Cardiac muscle cell (in vitro differentiated cells and primary cell): ENCODE data around the gene UNC5C. TPM values are rescaled to one million over a fixed set of nuclear protein-coding genes. Genes with fewer than 3 reads are reported as not detected.

Experiments
- DNase-seq, 2 donors: peaks; one replicate each; pipeline versions ENCODE4 v3.0.0 to v3.0.0-alpha.2; 2010 to 2017; ENCODE audit warnings: low read depth in 1 of 2, low spot score in 1 of 2
- H3K27ac ChIP-seq: fragments of 200-600 bp; sonication (generic); 2 replicates; pipeline ENCODE4 v1.5.1; 2016
- H3K27me3 ChIP-seq: fragments of 200-600 bp; sonication (generic); 2 replicates; pipeline ENCODE4 v1.6.0; 2016; ENCODE audit warnings: control low read depth
- H3K36me3 ChIP-seq: fragments of 200-600 bp; sonication (generic); 2 replicates; pipeline ENCODE4 v1.5.1; 2016; ENCODE audit warnings: control low read depth
- H3K4me1 ChIP-seq: fragments of 200-600 bp; sonication (generic); 2 replicates; pipeline ENCODE4 v1.8.1; 2017; ENCODE audit warnings: low read depth, mild to moderate bottlenecking, mixed run types
- H3K4me3 ChIP-seq: fragments of 200-600 bp; sonication (generic); 2 replicates; pipeline ENCODE4 v1.5.1; 2016; ENCODE audit warnings: mild to moderate bottlenecking
- H3K9me3 ChIP-seq: fragments of 200-600 bp; sonication (generic); 2 replicates; pipeline ENCODE4 v1.5.1; 2017; ENCODE audit warnings: low read depth, mild to moderate bottlenecking, control low read depth
- polyA plus RNA-seq: library from polyadenylated mRNA; unstranded; fragments of >200 nt; fragmentation: Nextera tagmentation; extraction: Ambion mirVana; gene quantifications from 2 replicates; pipeline ENCODE4 v1.2.1, GENCODE V29; 2016
- total RNA-seq: library from RNA; depleted of rRNA; stranded (reverse); fragments of >200 nt; gene quantifications from 2 replicates; pipeline ENCODE4 v1.2.3, GENCODE V29; 2016
- TF ChIP-seq, protein P1 (sequence below): IDR thresholded peaks from 2 replicates; pipeline ENCODE4 v1.5.1; 2012; ENCODE audit warnings: low read depth, mild to moderate bottlenecking, low read length

The UNC5C gene
- total and polyA plus RNA-seq, 2 experiments from 2014 or later: 13.4 to 28.4 TPM

- Histone ChIP-seq H3K27ac (no peak overlapping the region), H3K36me3 (no peaks in the 10 kb centered on the region), H3K4me3 (no peak overlapping the region), H3K4me1 (no peaks in the 10 kb centered on the region), H3K9me3 (no peaks in the 10 kb centered on the region), H3K27me3 (no peaks in the 10 kb centered on the region)
- TF ChIP-seq, protein P1, sequence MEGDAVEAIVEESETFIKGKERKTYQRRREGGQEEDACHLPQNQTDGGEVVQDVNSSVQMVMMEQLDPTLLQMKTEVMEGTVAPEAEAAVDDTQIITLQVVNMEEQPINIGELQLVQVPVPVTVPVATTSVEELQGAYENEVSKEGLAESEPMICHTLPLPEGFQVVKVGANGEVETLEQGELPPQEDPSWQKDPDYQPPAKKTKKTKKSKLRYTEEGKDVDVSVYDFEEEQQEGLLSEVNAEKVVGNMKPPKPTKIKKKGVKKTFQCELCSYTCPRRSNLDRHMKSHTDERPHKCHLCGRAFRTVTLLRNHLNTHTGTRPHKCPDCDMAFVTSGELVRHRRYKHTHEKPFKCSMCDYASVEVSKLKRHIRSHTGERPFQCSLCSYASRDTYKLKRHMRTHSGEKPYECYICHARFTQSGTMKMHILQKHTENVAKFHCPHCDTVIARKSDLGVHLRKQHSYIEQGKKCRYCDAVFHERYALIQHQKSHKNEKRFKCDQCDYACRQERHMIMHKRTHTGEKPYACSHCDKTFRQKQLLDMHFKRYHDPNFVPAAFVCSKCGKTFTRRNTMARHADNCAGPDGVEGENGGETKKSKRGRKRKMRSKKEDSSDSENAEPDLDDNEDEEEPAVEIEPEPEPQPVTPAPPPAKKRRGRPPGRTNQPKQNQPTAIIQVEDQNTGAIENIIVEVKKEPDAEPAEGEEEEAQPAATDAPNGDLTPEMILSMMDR: peak; percentile 68
- peak; percentile 72 to 83 for DNase-seq
Observed at GRCh38 chr4:95124906-95125504, 423.8 kb downstream of the UNC5C start.

- H3K9me3 ChIP-seq: no peaks in the 10 kb centered on the region
- H3K36me3 ChIP-seq: no peaks in the 10 kb centered on the region
- no peak for DNase-seq
- H3K27ac ChIP-seq: no peak overlapping the region
- no peaks in the 10 kb centered on the region for H3K27me3 ChIP-seq
- H3K4me3 ChIP-seq: no peak overlapping the region
- TF ChIP-seq, protein P1: no peak
- no peaks in the 10 kb centered on the region for H3K4me1 ChIP-seq
Observed at GRCh38 chr4:95122001-95122400, 426.8 kb downstream of the UNC5C start.

GRCh38 chr4:95120456-95120855 is 428.3 kb downstream of the UNC5C start:
- Histone ChIP-seq H3K27me3 (no peaks in the 10 kb centered on the region), H3K27ac (no peak overlapping the region), H3K4me1 (no peaks in the 10 kb centered on the region), H3K9me3 (no peaks in the 10 kb centered on the region), H3K4me3 (no peak overlapping the region), H3K36me3 (no peaks in the 10 kb centered on the region)
- TF ChIP-seq, protein P1: no peak
- DNase-seq: no peak

DNA sequence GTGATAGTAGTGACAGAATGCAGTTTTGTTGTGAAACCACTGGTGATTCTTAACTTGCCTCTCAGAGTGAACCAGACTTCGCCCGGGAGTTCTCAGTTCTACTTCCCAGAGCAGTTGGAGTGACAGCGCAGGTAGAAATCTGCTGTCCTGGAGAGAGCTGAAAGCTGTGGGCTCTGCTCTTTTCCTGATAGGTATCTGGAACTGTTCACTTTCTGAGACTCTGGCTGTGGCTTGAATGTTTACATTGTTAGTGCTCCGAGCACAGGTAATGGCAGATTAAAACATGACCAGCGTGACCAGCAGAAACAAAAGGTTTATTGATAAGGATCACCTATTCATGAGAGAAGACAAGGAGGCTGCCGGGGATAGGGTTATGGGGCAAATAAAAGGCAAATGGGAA is 430.3 kb downstream of the UNC5C start:
- Histone ChIP-seq H3K4me3 (no peak overlapping the region), H3K27me3 (no peaks in the 10 kb centered on the region), H3K9me3 (no peaks in the 10 kb centered on the region), H3K27ac (no peak overlapping the region), H3K4me1 (no peaks in the 10 kb centered on the region), H3K36me3 (no peaks in the 10 kb centered on the region)
- DNase-seq: no peak
- TF ChIP-seq, protein P1: no peak

DNA sequence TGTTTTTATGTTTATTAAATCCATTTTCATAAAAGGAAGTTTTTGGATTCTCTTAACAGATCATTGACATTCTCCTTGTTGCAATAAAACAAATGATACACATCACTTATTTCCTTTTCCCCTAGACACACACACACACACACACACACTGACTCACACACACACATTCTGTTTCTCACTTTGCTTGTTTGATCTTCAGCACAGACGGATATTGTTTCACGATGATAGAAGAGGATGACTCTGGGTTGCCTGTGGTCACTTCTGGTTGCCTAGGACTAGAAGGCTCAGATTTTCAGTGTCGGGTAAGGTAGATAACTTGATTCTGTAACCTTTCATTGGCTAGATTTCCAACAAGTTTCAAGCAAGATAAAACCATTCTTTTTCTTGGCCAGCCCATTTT is 434.3 kb downstream of the UNC5C start:
- Histone ChIP-seq H3K4me3 (no peak overlapping the region), H3K27ac (no peak overlapping the region), H3K9me3 (no peaks in the 10 kb centered on the region), H3K27me3 (no peaks in the 10 kb centered on the region), H3K4me1 (no peaks in the 10 kb centered on the region), H3K36me3 (no peaks in the 10 kb centered on the region)
- no peak for DNase-seq
- TF ChIP-seq, protein P1: no peak
